Measurements from ENCODE around the gene SPATA25. TPM values are rescaled to one million over a fixed set of nuclear protein-coding genes. Genes with fewer than 3 reads are reported as not detected.

The SPATA25 gene
- total RNA-seq, 1 donor from 2014 or later: 2.9 TPM

DNA sequence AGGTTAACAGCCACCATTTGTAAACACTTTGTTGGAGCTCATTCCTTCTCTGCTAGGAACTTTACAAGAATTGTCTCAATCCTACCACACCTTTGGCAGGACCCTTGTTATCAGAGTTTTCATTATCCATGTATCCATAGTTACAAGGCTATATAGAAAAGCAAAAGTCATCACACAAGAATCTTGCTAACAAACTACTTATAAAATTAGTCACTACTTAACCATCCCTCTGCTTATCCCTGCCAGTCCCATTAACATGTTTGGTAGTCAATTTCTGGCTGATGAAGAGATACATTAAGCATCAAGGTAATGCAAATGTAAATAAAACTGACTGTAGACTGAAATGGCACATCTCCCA, 19.6 kb downstream of the SPATA25 start:
- DNase-seq (ENCODE audit: extremely low spot score, unreplicated experiment): no peak
- Mint-ChIP-seq H3K27me3 (ENCODE audit: unreplicated experiment) (no peaks in the 10 kb centered on the region), H3K27ac (ENCODE audit: unreplicated experiment) (no peak overlapping the region), H3K4me1 (ENCODE audit: unreplicated experiment) (no peaks in the 10 kb centered on the region), H3K9me3 (ENCODE audit: unreplicated experiment) (no peaks in the 10 kb centered on the region), H3K36me3 (ENCODE audit: unreplicated experiment) (peaks cover 2% of the 10 kb centered on the region), H3K4me3 (ENCODE audit: unreplicated experiment) (no peak overlapping the region)
- TF ChIP-seq, protein P1, sequence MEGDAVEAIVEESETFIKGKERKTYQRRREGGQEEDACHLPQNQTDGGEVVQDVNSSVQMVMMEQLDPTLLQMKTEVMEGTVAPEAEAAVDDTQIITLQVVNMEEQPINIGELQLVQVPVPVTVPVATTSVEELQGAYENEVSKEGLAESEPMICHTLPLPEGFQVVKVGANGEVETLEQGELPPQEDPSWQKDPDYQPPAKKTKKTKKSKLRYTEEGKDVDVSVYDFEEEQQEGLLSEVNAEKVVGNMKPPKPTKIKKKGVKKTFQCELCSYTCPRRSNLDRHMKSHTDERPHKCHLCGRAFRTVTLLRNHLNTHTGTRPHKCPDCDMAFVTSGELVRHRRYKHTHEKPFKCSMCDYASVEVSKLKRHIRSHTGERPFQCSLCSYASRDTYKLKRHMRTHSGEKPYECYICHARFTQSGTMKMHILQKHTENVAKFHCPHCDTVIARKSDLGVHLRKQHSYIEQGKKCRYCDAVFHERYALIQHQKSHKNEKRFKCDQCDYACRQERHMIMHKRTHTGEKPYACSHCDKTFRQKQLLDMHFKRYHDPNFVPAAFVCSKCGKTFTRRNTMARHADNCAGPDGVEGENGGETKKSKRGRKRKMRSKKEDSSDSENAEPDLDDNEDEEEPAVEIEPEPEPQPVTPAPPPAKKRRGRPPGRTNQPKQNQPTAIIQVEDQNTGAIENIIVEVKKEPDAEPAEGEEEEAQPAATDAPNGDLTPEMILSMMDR (IDR thresholded peaks at IDR 0.05): no peak

DNA sequence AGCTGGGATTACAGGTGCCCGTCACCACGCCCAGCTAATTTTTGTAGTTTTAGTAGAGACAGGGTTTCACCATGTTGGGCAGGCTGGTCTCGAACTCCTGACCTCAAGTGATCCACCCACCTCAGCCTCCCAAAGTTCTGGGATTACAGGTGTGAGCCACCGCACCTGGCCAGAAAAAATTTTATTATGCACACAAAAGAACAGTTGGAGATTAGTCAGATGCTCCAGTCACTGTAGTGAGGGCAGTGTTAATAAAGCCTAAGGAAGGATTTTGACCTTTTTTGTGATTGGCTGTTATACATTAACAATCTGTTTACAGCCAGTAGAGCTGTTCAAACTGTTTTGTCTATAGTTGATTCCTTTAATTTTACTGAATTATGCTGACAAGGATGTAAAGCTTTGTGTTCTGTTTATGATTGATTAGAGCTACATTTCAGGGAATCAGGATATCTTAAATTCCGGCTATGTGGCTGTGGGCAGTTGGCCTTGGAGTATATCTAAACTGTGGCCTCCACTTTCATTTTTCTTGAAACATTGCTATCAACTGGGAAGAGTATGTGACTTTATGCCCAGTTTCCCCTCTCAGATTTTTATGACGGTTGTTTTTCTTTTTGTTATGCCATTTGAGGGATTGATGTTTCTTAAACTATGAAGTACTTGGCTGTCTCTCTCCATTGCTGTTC, 20.1 kb downstream of the SPATA25 start:
- no peak for DNase-seq (ENCODE audit: extremely low spot score, unreplicated experiment)
- peaks cover 2% of the 10 kb centered on the region for H3K36me3 Mint-ChIP-seq (ENCODE audit: unreplicated experiment)
- no peaks in the 10 kb centered on the region for H3K27me3 Mint-ChIP-seq (ENCODE audit: unreplicated experiment)
- TF ChIP-seq, protein P1 (IDR thresholded peaks at IDR 0.05): no peak
- no peaks in the 10 kb centered on the region for H3K4me1 Mint-ChIP-seq (ENCODE audit: unreplicated experiment)
- H3K27ac Mint-ChIP-seq (ENCODE audit: unreplicated experiment): no peak overlapping the region
- H3K9me3 Mint-ChIP-seq (ENCODE audit: unreplicated experiment): no peaks in the 10 kb centered on the region
- no peak overlapping the region for H3K4me3 Mint-ChIP-seq (ENCODE audit: unreplicated experiment)

DNA sequence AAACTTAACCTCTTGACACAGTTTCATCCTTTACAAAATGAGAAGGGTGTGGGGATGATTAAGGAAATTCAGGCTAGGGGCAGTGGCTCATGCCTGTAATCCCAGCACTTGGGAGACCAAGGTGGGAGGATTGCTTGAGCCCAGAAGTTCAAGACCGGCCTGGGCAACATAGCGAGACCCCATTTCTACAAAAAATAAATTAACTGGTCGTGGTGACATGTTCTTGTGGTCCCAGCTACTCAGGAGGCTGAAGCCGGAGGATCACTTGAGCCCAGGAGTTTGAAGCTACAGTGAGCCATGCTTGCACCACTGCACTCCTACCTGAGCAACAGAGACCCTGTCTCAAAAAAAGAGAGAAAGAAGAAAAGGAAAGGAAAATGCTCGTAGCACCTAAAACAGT, 21.0 kb downstream of the SPATA25 start:
- TF ChIP-seq, protein P1 (IDR thresholded peaks at IDR 0.05): no peak
- DNase-seq (ENCODE audit: extremely low spot score, unreplicated experiment): no peak
- H3K27me3 Mint-ChIP-seq (ENCODE audit: unreplicated experiment): no peaks in the 10 kb centered on the region
- H3K36me3 Mint-ChIP-seq (ENCODE audit: unreplicated experiment): peaks cover 2% of the 10 kb centered on the region
- H3K9me3 Mint-ChIP-seq (ENCODE audit: unreplicated experiment): no peaks in the 10 kb centered on the region
- H3K4me1 Mint-ChIP-seq (ENCODE audit: unreplicated experiment): no peaks in the 10 kb centered on the region
- no peak overlapping the region for H3K27ac Mint-ChIP-seq (ENCODE audit: unreplicated experiment)
- no peak overlapping the region for H3K4me3 Mint-ChIP-seq (ENCODE audit: unreplicated experiment)

DNA sequence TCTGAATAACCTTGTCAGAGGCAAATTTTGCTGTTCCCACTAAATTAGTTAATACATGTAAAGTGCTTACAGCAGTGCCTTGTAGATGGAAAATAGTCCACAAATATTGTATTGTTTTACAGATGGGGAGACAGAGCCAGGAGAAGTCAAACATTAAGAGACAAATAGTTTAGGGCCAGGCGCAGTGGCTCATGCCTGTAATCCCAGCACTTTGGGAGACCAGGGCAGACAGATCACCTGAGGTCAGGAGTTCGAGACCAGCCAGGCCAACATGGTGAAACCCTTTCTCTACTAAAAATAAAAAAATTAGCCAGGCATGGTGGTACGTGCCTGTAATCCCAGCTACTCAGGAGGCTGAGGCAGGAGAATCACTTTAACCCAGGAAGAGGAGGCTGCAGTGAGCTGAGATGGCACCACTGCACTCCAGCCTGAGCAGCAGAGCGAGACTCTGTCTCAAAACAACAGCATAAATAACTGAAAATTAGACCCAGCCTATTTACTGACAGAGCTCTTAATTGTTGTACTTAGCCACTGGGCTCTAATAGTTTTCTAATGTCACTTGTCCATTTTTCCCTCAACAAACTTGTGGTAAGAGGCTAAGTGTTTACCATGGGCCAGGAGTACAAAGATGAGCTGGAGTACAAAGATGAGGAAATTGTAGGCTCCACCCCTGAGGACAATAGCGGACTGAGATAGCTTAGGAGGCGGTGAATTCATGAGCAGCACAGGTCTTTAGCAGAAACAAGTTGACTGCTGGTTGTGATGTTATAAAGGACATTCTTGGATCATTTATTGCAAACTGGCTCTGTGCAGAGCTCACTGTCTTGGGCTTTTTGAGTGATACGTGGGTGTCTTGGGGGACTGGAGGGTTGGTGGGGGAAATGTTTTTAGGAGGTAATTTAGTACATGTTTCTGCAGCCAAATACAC, 23.6 kb downstream of the SPATA25 start:
- Mint-ChIP-seq H3K27ac (ENCODE audit: unreplicated experiment) (no peak overlapping the region), H3K36me3 (ENCODE audit: unreplicated experiment) (peaks cover 2% of the 10 kb centered on the region), H3K4me3 (ENCODE audit: unreplicated experiment) (no peak overlapping the region), H3K9me3 (ENCODE audit: unreplicated experiment) (no peaks in the 10 kb centered on the region), H3K4me1 (ENCODE audit: unreplicated experiment) (peaks cover 15% of the 10 kb centered on the region), H3K27me3 (ENCODE audit: unreplicated experiment) (no peaks in the 10 kb centered on the region)
- TF ChIP-seq, protein P1 (IDR thresholded peaks at IDR 0.05): no peak
- DNase-seq (ENCODE audit: extremely low spot score, unreplicated experiment): no peak

Data from osteocyte (in vitro differentiated cells).